IPS DF 6.9 (cell line): ENCODE data around the gene RPS15.

Experiments
- DNase-seq: peaks from one replicate; pipeline ENCODE4 v3.0.0-alpha.2; 2013; ENCODE audit warnings: low read depth, low spot score
- H3K27ac ChIP-seq: one replicate; pipeline ENCODE4 v1.5.1; 2013; ENCODE audit warnings: low read length, control low read depth
- H3K27me3 ChIP-seq: 2 replicates; pipeline ENCODE4 v1.6.1; 2013; ENCODE audit warnings: mild to moderate bottlenecking, low read length; ENCODE audit not compliant: control insufficient read depth, insufficient read depth
- H3K36me3 ChIP-seq: 2 replicates; pipeline ENCODE4 v1.6.1; 2013; ENCODE audit warnings: low read length; ENCODE audit not compliant: control insufficient read depth, insufficient read depth
- H3K4me1 ChIP-seq: 2 replicates; pipeline ENCODE4 v1.6.1; 2013; ENCODE audit warnings: low read length; ENCODE audit not compliant: control insufficient read depth, insufficient read depth
- H3K4me3 ChIP-seq: 2 replicates; pipeline ENCODE4 v1.5.1; 2013; ENCODE audit warnings: mild to moderate bottlenecking, low read length
- H3K9me3 ChIP-seq: 2 replicates; pipeline ENCODE4 v1.6.1; 2013; ENCODE audit warnings: low read length, inconsistent platforms; ENCODE audit not compliant: control insufficient read depth, insufficient read depth
- WGBS: extraction: QIAGEN DNeasy Blood & Tissue Kit; methylation state at CpG from one replicate; pipeline ENCODE4 v1.1.7; 2013; ENCODE audit warnings: mixed read lengths, missing lambda C conversion rate; ENCODE audit not compliant: insufficient read length, insufficient coverage; 5-methylcytosine and 5-hydroxymethylcytosine counted together

RPS15 gene

GRCh38 chr19:1481893-1482360, 43.7 kb downstream of the RPS15 start:
- Histone ChIP-seq H3K27me3 (no peaks in the 10 kb centered on the region), H3K9me3 (no peaks in the 10 kb centered on the region), H3K4me1 (peaks cover 2% of the 10 kb centered on the region; the same call in 1 of the 2 replicates), H3K36me3 (peaks cover 3% of the 10 kb centered on the region; the same call in 1 of the 2 replicates), H3K4me3 (no peak overlapping the region), H3K27ac (no peak overlapping the region)
- WGBS: no CpG with 5 or more reads among the region's 36 CpGs
- DNase-seq: no peak

GRCh38 chr19:1482361-1483130, 44.4 kb downstream of the RPS15 start:
- peaks cover 2% of the 10 kb centered on the region; the same call in 1 of the 2 replicates for H3K4me1 ChIP-seq
- no peak overlapping the region for H3K4me3 ChIP-seq
- H3K27ac ChIP-seq: no peak overlapping the region
- WGBS: no CpG with 5 or more reads among the region's 37 CpGs
- peaks cover 3% of the 10 kb centered on the region; the same call in 1 of the 2 replicates for H3K36me3 ChIP-seq
- H3K9me3 ChIP-seq: no peaks in the 10 kb centered on the region
- no peaks in the 10 kb centered on the region for H3K27me3 ChIP-seq
- no peak for DNase-seq

GRCh38 chr19:1483131-1483978, 45.2 kb downstream of the RPS15 start:
- no peaks in the 10 kb centered on the region for H3K9me3 ChIP-seq
- peaks cover 2% of the 10 kb centered on the region; the same call in 1 of the 2 replicates for H3K4me1 ChIP-seq
- H3K4me3 ChIP-seq: no peak overlapping the region
- H3K36me3 ChIP-seq: peaks cover 3% of the 10 kb centered on the region; the same call in 1 of the 2 replicates
- no peak for DNase-seq
- WGBS: no CpG with 5 or more reads among the region's 77 CpGs
- no peaks in the 10 kb centered on the region for H3K27me3 ChIP-seq
- no peak overlapping the region for H3K27ac ChIP-seq

GRCh38 chr19:1483979-1484428, 45.8 kb downstream of the RPS15 start:
- WGBS: no CpG with 5 or more reads among the region's 23 CpGs
- Histone ChIP-seq H3K27ac (no peak overlapping the region), H3K4me1 (peaks cover 2% of the 10 kb centered on the region; the same call in 1 of the 2 replicates), H3K36me3 (peaks cover 3% of the 10 kb centered on the region; the same call in 1 of the 2 replicates), H3K4me3 (no peak overlapping the region), H3K27me3 (no peaks in the 10 kb centered on the region), H3K9me3 (no peaks in the 10 kb centered on the region)
- DNase-seq: no peak

- Histone ChIP-seq H3K36me3 (peaks cover 3% of the 10 kb centered on the region; the same call in 1 of the 2 replicates), H3K27ac (no peak overlapping the region), H3K4me3 (no peak overlapping the region), H3K27me3 (peaks cover 4% of the 10 kb centered on the region; the same call in 1 of the 2 replicates), H3K4me1 (peaks cover 2% of the 10 kb centered on the region; the same call in 1 of the 2 replicates), H3K9me3 (no peaks in the 10 kb centered on the region)
- WGBS: no CpG with 5 or more reads among the region's 56 CpGs
- DNase-seq: no peak
Measured at GRCh38 chr19:1486720-1487575, 48.8 kb downstream of the RPS15 start.

- H3K27me3 ChIP-seq: peaks cover 4% of the 10 kb centered on the region; the same call in 1 of the 2 replicates
- H3K4me1 ChIP-seq: no peaks in the 10 kb centered on the region; the same call in 1 of the 2 replicates
- WGBS: no CpG with 5 or more reads among the region's 40 CpGs
- H3K27ac ChIP-seq: no peak overlapping the region
- H3K36me3 ChIP-seq: peaks cover 3% of the 10 kb centered on the region; the same call in 1 of the 2 replicates
- DNase-seq: no peak
- no peaks in the 10 kb centered on the region for H3K9me3 ChIP-seq
- no peak overlapping the region for H3K4me3 ChIP-seq
Measured at GRCh38 chr19:1487576-1488281, 49.5 kb downstream of the RPS15 start.

GRCh38 chr19:1488282-1488601, 50.0 kb downstream of the RPS15 start:
- H3K9me3 ChIP-seq: no peaks in the 10 kb centered on the region
- no CpG with 5 or more reads among the region's 11 CpGs for WGBS
- no peaks in the 10 kb centered on the region for H3K4me1 ChIP-seq
- H3K27me3 ChIP-seq: peaks cover 4% of the 10 kb centered on the region; the same call in 1 of the 2 replicates
- no peak for DNase-seq
- H3K4me3 ChIP-seq: no peak overlapping the region
- no peak overlapping the region for H3K27ac ChIP-seq
- H3K36me3 ChIP-seq: peaks cover under 1% of the 10 kb centered on the region; the same call in 1 of the 2 replicates

- peak overlapping the region; percentile 60; the same call in 1 of the 2 replicates for H3K4me3 ChIP-seq
- WGBS: no CpG with 5 or more reads among the region's 37 CpGs
- no peaks in the 10 kb centered on the region for H3K9me3 ChIP-seq
- DNase-seq: no peak
- H3K27ac ChIP-seq: no peak overlapping the region
- H3K36me3 ChIP-seq: no peaks in the 10 kb centered on the region
- peaks cover 4% of the 10 kb centered on the region; the same call in 1 of the 2 replicates for H3K27me3 ChIP-seq
- no peaks in the 10 kb centered on the region for H3K4me1 ChIP-seq
Measured at GRCh38 chr19:1489463-1490310, 51.5 kb downstream of the RPS15 start.
